Measurements from ENCODE around the gene ARHGAP9. TPM values are rescaled to one million over a fixed set of nuclear protein-coding genes. Genes with fewer than 3 reads are reported as not detected.

ARHGAP9 gene
- total RNA-seq, 1 experiment from 2014 or later = 0.92 TPM

- in situ Hi-C loops (cut with HindIII; ENCODE audit: low pct_unique_long_range_greater_than_20kb, low sequenced_read_pairs) = no loop called here
- no peak overlapping the region for H3K27ac ChIP-seq (ENCODE audit: low read length)
- CTCF ChIA-PET = interaction anchor here (0.6 to 0.9 kb wide), 2 partner anchors 10 to 13 kb away, joined by 3 to 5 read pairs; no protein-coding TSS in a partner anchor
- POLR2A ChIA-PET = interaction anchor here (0.6 kb wide), 1 partner anchor 1504 kb away, joined by 10 read pairs; no protein-coding TSS in a partner anchor
- no peaks in the 10 kb centered on the region for H3K9me3 ChIP-seq (ENCODE audit: control insufficient read depth, insufficient read depth, low read depth, low read length)
- H3K36me3 ChIP-seq (ENCODE audit: control insufficient read depth, insufficient read depth, low read length) = no peaks in the 10 kb centered on the region
- no peak for TF ChIP-seq CTCF (IDR thresholded peaks at IDR 0.05)
- TF ChIP-seq REST (IDR thresholded peaks at IDR 0.05; ENCODE audit: insufficient read depth in 1 of 2, low read depth in 2 of 2, low read length in 1 of 2) = no peak
- TF ChIP-seq POLR2AphosphoS5 (IDR thresholded peaks at IDR 0.05; ENCODE audit: low read depth, low read length) = no peak
- no peak for TF ChIP-seq TCF7L2 (IDR thresholded peaks at IDR 0.05; ENCODE audit: low read depth, low read length)
- H3K4me1 ChIP-seq (ENCODE audit: control insufficient read depth, insufficient read depth, low read length) = peaks cover 1% of the 10 kb centered on the region
- intact Hi-C loops (cut with micrococcal nuclease; ENCODE audit: unreplicated experiment) = no loop called here
- no peak overlapping the region for H3K4me3 ChIP-seq (ENCODE audit: low read depth in 2 of 2, low read length in 2 of 2)
- ATAC-seq (no peak), DNase-seq (ENCODE audit: low read depth, low spot score) (no peak)
- no peaks in the 10 kb centered on the region for H3K27me3 ChIP-seq (ENCODE audit: control insufficient read depth, insufficient read depth, low read length)
- BruUV-seq (replicated peaks) = no TSS peak
Observed at GRCh38 chr12:57465747-57466505, 13.7 kb downstream of the ARHGAP9 start.

- in situ Hi-C loops (cut with HindIII; ENCODE audit: low pct_unique_long_range_greater_than_20kb, low sequenced_read_pairs) (no loop called here), intact Hi-C loops (cut with micrococcal nuclease; ENCODE audit: unreplicated experiment) (no loop called here)
- POLR2A ChIA-PET = no interaction called here
- DNase-seq (ENCODE audit: low read depth, low spot score) (no peak), ATAC-seq (no peak)
- CTCF ChIA-PET = interaction anchor here (0.6 kb wide), 1 partner anchor 10 kb away, joined by 5 read pairs; no protein-coding TSS in a partner anchor
- peaks cover 9% of the 10 kb centered on the region for H3K4me1 ChIP-seq (ENCODE audit: control insufficient read depth, insufficient read depth, low read length)
- no peaks in the 10 kb centered on the region for H3K36me3 ChIP-seq (ENCODE audit: control insufficient read depth, insufficient read depth, low read length)
- no peak overlapping the region for H3K4me3 ChIP-seq (ENCODE audit: low read depth in 2 of 2, low read length in 2 of 2)
- TF ChIP-seq CTCF (IDR thresholded peaks at IDR 0.05) (no peak), TCF7L2 (IDR thresholded peaks at IDR 0.05; ENCODE audit: low read depth, low read length) (no peak), POLR2AphosphoS5 (IDR thresholded peaks at IDR 0.05; ENCODE audit: low read depth, low read length) (no peak), SIN3A (IDR thresholded peaks at IDR 0.05; ENCODE audit: borderline replicate concordance, insufficient read depth, low read depth, low read length) (no peak), REST (IDR thresholded peaks at IDR 0.05; ENCODE audit: insufficient read depth in 1 of 2, low read depth in 2 of 2, low read length in 1 of 2) (no peak)
- H3K27me3 ChIP-seq (ENCODE audit: control insufficient read depth, insufficient read depth, low read length) = no peaks in the 10 kb centered on the region
- no peak overlapping the region for H3K27ac ChIP-seq (ENCODE audit: low read length)
- no peaks in the 10 kb centered on the region for H3K9me3 ChIP-seq (ENCODE audit: control insufficient read depth, insufficient read depth, low read depth, low read length)
- no TSS peak for BruUV-seq (replicated peaks)
Observed at GRCh38 chr12:57465030-57465746, 14.5 kb downstream of the ARHGAP9 start.
